GM21717 (cell line): ENCODE data around the gene UGT2B11.
"Not testable (repeated sequence)": the region's sequence is repeated elsewhere in the genome, so short reads cannot be mapped to it uniquely, and the experiment has no call there.

ENCODE experiments used
- ATAC-seq: cut with Tn5 transposase; IDR thresholded peaks from one replicate; pipeline ENCODE4 v1.9.1; 2021; ENCODE audit warnings: mild to moderate bottlenecking, moderate library complexity; ENCODE audit not compliant: unreplicated experiment

UGT2B11 gene

GRCh38 chr4:69214716-69215115 lies at the start of gene UGT2B11:
Gene UGT2B11, minus strand, starts transcription at chr4:69214748. Its CDS starts 26 bp downstream, at chr4:69214722.
- no peak for ATAC-seq

- not testable (repeated sequence) for ATAC-seq
Observed at GRCh38 chr4:69253147-69253772, 38.7 kb upstream of the UGT2B11 start.

GRCh38 chr4:69250884-69251283 lies 36.3 kb upstream of the UGT2B11 start:
- ATAC-seq, result not testable (repeated sequence)

DNA sequence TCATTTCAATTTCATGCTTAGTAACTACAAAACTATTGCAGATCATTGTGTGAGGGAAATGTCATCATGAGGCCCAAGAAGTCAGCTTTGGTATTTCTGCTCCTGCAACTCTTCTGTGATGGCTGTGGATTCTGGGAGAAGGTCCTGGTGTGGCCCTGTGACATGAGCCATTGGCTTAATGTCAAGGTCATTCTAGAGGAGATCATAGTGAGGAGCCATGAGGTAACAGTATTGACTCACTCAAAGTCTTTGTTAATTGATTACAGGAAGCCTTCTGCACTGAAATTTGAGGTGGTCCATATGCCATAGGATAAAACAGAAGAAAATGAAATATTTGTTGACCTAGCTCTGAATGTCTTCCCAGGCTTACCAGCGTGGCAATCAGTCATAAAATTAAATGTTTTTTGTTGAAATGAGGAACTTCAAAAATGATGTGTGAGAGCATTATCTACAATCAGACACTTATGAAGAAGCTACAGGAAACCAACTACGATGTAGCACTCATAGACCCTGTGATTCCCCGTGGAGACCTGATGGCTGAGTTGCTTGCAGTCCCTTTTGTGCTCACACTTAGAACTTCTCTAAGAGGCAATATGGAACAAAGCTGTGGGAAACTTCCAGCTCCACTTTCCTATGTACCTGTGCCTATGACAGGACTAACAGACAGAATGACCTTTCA lies 28.2 kb upstream of the UGT2B11 start:
- ATAC-seq, result not testable (repeated sequence)

GRCh38 chr4:69241746-69242145 lies 27.2 kb upstream of the UGT2B11 start:
- ATAC-seq, result not testable (repeated sequence)

DNA sequence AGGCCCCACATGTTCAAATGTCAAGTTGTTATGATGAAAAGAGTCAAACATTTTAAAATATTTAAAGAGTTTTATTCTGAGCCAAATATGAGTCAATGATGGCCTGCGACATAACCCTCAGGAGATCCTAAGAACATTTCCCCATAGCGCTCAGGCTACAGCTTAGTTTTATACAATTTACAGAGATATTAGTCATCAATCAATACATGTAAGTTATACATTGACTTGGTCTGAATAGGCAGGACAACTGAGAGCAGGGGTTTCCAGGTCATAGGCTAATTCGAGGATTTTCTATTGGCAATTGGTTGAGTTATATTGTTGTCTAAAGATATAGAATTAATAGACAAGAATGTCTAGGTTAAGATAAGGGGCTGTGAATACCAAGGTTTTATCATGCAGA lies 26.2 kb upstream of the UGT2B11 start:
- ATAC-seq, result not testable (repeated sequence)

- no peak for ATAC-seq
Observed at GRCh38 chr4:69239557-69240168, 25.1 kb upstream of the UGT2B11 start.

DNA sequence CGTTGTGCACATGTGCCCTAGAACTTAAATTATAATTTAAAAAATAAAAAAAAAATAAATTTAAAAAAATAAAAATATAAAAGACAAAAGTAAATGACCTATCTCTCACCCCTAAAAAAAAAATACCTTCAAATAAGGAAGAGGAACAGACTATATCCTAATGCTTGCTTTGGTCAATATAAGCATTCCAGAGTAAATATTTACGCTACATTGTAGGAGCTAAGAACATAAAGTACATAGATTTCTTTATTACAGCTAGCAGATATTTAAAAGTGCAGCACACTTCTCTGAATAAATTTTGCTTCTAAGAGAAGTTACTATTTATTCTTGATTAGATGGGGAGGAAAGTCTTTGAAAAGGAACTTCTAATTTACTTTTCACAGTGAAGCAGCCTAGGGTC lies 24.5 kb upstream of the UGT2B11 start:
- ATAC-seq, result no peak

DNA sequence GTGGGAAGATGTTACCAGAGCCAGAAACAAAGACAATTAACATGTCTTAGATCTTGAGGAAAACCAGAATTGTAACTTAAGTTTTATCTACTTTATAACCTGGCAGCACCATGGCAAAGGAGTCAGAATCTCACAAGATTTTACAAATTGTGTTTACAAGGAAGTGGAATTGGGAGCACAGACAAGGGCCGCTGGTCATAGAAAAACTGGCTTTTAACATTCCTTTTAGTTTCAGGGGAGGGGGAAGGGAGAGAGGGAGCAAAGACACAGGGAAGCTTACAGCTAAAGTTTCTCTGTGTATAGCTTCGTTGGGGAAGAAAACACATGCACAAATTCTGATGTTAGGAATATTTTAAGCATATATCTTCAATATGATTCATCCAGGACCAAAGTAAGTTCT lies 10.3 kb upstream of the UGT2B11 start:
- ATAC-seq, result no peak

GRCh38 chr4:69223277-69223676 lies 8.7 kb upstream of the UGT2B11 start:
- not testable (repeated sequence) for ATAC-seq

DNA sequence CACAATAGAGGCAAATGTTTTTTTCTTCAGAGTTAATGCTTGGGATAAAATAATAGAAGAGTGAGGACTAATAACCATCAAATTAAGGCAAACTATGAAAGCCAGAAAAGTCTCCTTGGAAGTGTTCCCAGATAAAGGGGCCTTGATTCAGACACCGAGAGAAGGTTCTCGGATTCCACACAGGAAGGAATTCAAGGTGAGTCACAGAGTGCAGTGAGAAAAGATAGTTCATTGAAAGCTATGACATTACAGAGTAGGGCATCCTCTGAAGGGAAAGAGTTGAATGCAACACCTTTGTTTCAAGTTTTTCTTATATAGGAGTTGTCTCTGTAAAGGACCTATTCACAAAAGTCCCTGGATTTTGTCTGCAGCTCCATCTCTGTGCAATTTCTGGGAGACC lies 3.9 kb upstream of the UGT2B11 start:
- not testable (repeated sequence) for ATAC-seq

DNA sequence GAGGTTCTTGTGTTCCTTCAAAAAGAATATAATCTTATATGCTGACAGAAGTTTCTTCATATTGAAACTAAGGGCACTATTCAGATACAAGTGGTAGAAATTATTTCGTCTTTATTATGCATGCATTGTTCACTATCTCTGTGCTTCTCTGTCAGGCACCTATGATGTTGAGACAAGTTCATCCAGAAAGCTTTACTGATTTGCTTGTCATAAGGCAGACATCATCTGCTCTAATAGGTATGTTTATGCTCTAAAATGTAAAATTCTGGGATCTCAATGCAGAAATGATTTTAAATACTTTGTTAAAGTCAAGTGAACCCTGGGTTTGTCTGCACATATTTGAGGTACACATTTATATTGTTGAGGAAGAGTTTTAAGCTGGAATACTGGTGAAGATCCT lies 3.6 kb downstream of the UGT2B11 start:
- ATAC-seq, result no peak

DNA sequence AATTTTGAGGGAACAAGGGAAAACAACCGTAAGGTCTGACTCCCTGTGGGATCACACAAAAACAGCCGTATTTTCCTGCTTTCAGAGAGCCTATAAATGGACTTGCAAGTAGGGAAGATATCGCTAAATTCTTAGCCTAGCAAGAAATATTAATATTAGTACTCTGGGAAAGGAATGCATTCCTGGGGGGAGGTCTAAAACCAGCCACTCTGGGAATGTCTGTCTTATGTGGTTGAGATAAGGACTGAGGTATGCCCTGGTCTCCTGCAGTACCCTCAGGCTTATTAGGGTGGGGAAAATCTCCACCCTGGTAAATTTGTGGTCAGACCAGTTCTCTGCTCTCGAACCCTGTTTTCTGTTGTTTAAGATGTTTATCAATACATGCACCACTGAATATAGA lies 16.0 kb downstream of the UGT2B11 start:
- ATAC-seq, result not testable (repeated sequence)

GRCh38 chr4:69196209-69196965 lies 18.2 kb downstream of the UGT2B11 start:
- no peak for ATAC-seq

DNA sequence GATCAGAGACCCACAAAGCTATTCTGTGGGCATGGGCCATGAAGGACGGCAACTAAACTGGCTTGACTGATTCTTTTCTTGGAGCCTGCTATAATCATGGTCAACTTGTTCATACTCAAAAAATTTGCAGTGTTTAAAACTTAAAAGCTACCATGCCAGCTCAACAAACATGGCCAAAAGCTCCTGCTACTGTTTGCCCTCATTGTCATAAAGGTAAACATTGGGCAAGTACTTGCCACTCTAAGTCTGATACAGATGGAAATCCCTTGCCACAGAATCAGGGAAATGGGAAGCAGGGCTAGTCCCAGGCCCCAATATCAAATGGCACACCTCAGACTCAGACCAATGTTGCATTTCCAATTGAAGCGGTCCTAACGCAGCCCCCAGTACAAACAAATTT lies 20.4 kb downstream of the UGT2B11 start:
- ATAC-seq, result no peak

DNA sequence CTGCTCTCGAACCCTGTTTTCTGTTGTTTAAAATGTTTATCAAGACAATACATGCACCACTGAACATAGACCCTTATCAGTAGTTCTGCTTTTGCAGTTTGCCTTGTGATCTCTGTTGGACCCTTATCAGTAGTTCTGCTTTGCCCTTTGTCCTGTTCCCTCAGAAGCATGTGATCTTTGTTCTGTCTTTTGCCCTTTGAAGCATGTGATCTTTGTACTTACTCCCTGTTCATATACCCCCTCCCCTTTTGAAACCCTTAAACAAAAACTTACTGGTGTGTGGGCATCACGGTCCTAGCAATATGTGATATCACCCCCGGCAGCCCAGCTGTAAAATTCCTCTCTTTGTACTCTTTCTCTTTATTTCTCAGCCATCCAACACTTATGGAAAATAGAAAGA lies 22.6 kb downstream of the UGT2B11 start:
- not testable (repeated sequence) for ATAC-seq

- ATAC-seq, result not testable (repeated sequence)
Observed at GRCh38 chr4:69190621-69191020, 23.9 kb downstream of the UGT2B11 start.

DNA sequence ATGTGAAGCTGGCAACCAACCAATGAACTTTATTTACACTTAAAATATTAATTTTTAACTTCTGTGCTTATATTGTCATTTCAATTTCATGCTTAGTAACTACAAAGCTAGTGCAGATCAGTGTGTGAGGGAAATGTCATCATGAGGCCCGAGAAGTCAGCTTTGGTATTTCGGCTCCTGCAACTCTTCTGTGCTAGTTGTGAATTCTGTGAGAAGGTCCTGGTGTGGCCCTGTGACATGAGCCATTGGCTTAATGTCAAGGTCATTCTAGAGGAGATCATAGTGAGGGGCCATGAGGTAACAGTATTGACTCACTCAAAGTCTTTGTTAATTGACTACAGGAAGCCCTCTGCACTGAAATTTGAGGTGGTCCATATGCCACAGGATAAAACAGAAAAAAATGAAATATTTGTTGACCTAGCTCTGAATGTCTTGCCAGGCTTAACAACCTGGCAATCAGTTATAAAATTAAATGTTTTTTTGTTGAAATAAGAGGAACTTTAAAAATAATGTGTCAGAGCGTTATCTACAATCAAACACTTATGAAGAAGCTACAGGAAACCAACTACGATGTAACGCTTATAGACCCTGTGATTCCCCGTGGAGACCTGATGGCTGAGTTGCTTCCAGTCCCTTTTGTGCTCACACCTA lies 32.9 kb downstream of the UGT2B11 start:
- ATAC-seq, result not testable (repeated sequence)

- ATAC-seq, result not testable (repeated sequence)
Observed at GRCh38 chr4:69179817-69180216, 34.7 kb downstream of the UGT2B11 start.

DNA sequence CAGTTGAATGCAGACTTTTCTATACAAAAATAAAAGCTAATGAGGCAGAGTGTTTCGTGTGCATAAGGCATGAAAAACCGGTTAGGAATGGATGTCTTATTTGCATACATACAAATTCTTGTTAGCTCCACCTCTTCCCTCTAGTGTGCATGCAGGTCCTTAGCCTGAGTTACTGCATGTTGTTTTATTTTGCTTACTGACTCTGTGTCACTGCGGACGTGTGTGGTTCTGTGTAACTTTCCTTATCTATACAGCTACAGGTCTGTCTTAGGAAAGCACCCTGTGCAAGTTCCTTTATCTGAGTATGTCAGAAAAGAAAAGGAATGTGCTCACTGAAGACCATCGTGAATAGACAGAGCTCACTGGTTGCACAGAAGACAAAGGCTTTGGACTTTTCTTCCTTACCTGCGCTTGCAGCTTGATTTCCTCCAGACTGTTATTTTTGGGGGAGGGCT lies 35.8 kb downstream of the UGT2B11 start:
- ATAC-seq, result not testable (repeated sequence)
